ENCODE data around the gene CDC42BPA.

Gene CDC42BPA

GRCh38 chr1:226950871-226951270 is 367.4 kb downstream of the CDC42BPA start:
- no peak for TF ChIP-seq ZFP30 (CRISPR knock-in tag; IDR thresholded peaks at IDR 0.05)
- ATAC-seq: no peak

GRCh38 chr1:226950316-226950715 is 368.0 kb downstream of the CDC42BPA start:
- no peak for ATAC-seq
- TF ChIP-seq RARB (CRISPR knock-in tag; IDR thresholded peaks at IDR 0.05) (no peak), ZFP3 (CRISPR knock-in tag; IDR thresholded peaks at IDR 0.05) (no peak), OSR1 (CRISPR knock-in tag; IDR thresholded peaks at IDR 0.05) (no peak), TCF4 (CRISPR knock-in tag; IDR thresholded peaks at IDR 0.05; ENCODE audit: borderline replicate concordance) (no peak), CREB5 (CRISPR knock-in tag; IDR thresholded peaks at IDR 0.05; ENCODE audit: low read depth) (no peak), CSDC2 (CRISPR knock-in tag; IDR thresholded peaks at IDR 0.05) (no peak), PATZ1 (CRISPR knock-in tag; IDR thresholded peaks at IDR 0.05; ENCODE audit: borderline replicate concordance) (no peak)

- ATAC-seq: no peak
- no peak for TF ChIP-seq CSDC2 (CRISPR knock-in tag; IDR thresholded peaks at IDR 0.05)
- no peak for TF ChIP-seq ZNF70 (CRISPR knock-in tag; IDR thresholded peaks at IDR 0.05)
- no peak for TF ChIP-seq PATZ1 (CRISPR knock-in tag; IDR thresholded peaks at IDR 0.05; ENCODE audit: borderline replicate concordance)
- no peak for TF ChIP-seq ARNTL (CRISPR knock-in tag; IDR thresholded peaks at IDR 0.05; ENCODE audit: borderline replicate concordance, low read depth)
- no peak for TF ChIP-seq PPARA (CRISPR knock-in tag; IDR thresholded peaks at IDR 0.05; ENCODE audit: borderline replicate concordance)
- no peak for TF ChIP-seq TCF4 (CRISPR knock-in tag; IDR thresholded peaks at IDR 0.05; ENCODE audit: borderline replicate concordance)
- TF ChIP-seq GLIS3 (CRISPR knock-in tag; IDR thresholded peaks at IDR 0.05): no peak
Measured at GRCh38 chr1:226949401-226949800, 368.9 kb downstream of the CDC42BPA start.

GRCh38 chr1:226948996-226949395 is 369.3 kb downstream of the CDC42BPA start:
- no peak for ATAC-seq
- TF ChIP-seq BACH2 (CRISPR knock-in tag; IDR thresholded peaks at IDR 0.05; ENCODE audit: borderline replicate concordance) (no peak), ZNF565 (CRISPR knock-in tag; conservative IDR thresholded peaks at IDR 0.05; ENCODE audit: low read depth) (no peak), PATZ1 (CRISPR knock-in tag; IDR thresholded peaks at IDR 0.05; ENCODE audit: borderline replicate concordance) (no peak)

GRCh38 chr1:226948480-226948879 is 369.8 kb downstream of the CDC42BPA start:
- TF ChIP-seq POU6F1 (CRISPR knock-in tag; IDR thresholded peaks at IDR 0.05; ENCODE audit: borderline replicate concordance, low read depth): no peak
- no peak for TF ChIP-seq PATZ1 (CRISPR knock-in tag; IDR thresholded peaks at IDR 0.05; ENCODE audit: borderline replicate concordance)
- no peak for TF ChIP-seq ZNF70 (CRISPR knock-in tag; IDR thresholded peaks at IDR 0.05)

More at GRCh38 chr1:226948480-226948879, 369.8 kb downstream of the CDC42BPA start:
- no peak for ATAC-seq
